CD14-positive monocyte (primary cell): ENCODE measurements around the gene JOSD2. TPM values are rescaled to one million over a fixed set of nuclear protein-coding genes. Genes with fewer than 3 reads are reported as not detected.

ENCODE experiments used
- DNase-seq, 3 donors: peaks; one replicate each; pipeline ENCODE4 v3.0.0-alpha.2; 2011 to 2022
- H2AFZ ChIP-seq: 2 replicates; pipeline ENCODE4 v1.6.0; 2012; ENCODE audit warnings: mild to moderate bottlenecking, low read depth, low read length, inconsistent platforms; ENCODE audit not compliant: insufficient read depth, poor library complexity, severe bottlenecking
- H3K27ac ChIP-seq, 2 donors: 1 replicate in 1 of 2; 2 replicates in 1 of 2; pipeline ENCODE4 v1.5.1; 2012 to 2013; ENCODE audit warnings: low read length in 2 of 2, control low read depth in 1 of 2, inconsistent platforms in 1 of 2, low read depth in 1 of 2, mild to moderate bottlenecking in 1 of 2
- H3K27me3 ChIP-seq, 2 donors: one replicate each; pipeline versions ENCODE4 v1.6.0 to v1.6.1; 2011 to 2013; ENCODE audit warnings: low read length in 2 of 2; ENCODE audit not compliant: control insufficient read depth in 2 of 2, insufficient read depth in 2 of 2
- H3K36me3 ChIP-seq, 2 donors: replicated peaks in 1 of 2; 1 replicate in 1 of 2; 2 replicates in 1 of 2; pipeline versions ENCODE4 v1.5.1 to v1.6.1; 2012 to 2013; ENCODE audit warnings: low read length in 2 of 2, control low read depth in 1 of 2, inconsistent platforms in 1 of 2, mild to moderate bottlenecking in 1 of 2; ENCODE audit not compliant: insufficient read depth in 2 of 2, control insufficient read depth in 1 of 2
- H3K4me1 ChIP-seq, 2 donors: 1 replicate in 1 of 2; 2 replicates in 1 of 2; pipeline versions ENCODE4 v1.5.1 to v1.6.1; 2012 to 2013; ENCODE audit warnings: low read length in 2 of 2, control low read depth in 1 of 2, inconsistent platforms in 1 of 2, mild to moderate bottlenecking in 1 of 2, moderate library complexity in 1 of 2; ENCODE audit not compliant: insufficient read depth in 2 of 2, control insufficient read depth in 1 of 2
- H3K4me2 ChIP-seq: replicated peaks from 2 replicates; pipeline ENCODE3; 2012; ENCODE audit warnings: low read length, moderate library complexity, mild to moderate bottlenecking; ENCODE audit not compliant: poor library complexity, severe bottlenecking; ENCODE audit errors: extremely low read depth
- H3K4me3 ChIP-seq, 3 experiments: fragments of 200-600 bp in 1 of 3; sonication (generic) in 1 of 3; replicated peaks in 1 of 3; 1 replicate in 2 of 3; 2 replicates in 1 of 3; pipeline ENCODE4 v1.5.1; 2011 to 2013; ENCODE audit warnings: low read length in 3 of 3, mild to moderate bottlenecking in 3 of 3, control low read depth in 2 of 3, low read depth in 2 of 3, inconsistent platforms in 1 of 3, moderate library complexity in 1 of 3
- H3K79me2 ChIP-seq: 2 replicates; pipeline ENCODE4 v1.6.0; 2012; ENCODE audit warnings: mild to moderate bottlenecking, control low read depth, inconsistent platforms, low read length, moderate library complexity; ENCODE audit not compliant: insufficient read depth
- H3K9ac ChIP-seq: 2 replicates; pipeline ENCODE4 v1.6.0; 2017; ENCODE audit warnings: low read length, mild to moderate bottlenecking; ENCODE audit not compliant: insufficient read depth, poor library complexity, severe bottlenecking
- H3K9me3 ChIP-seq, 2 donors: replicated peaks in 1 of 2; 1 replicate in 1 of 2; 2 replicates in 1 of 2; pipeline versions ENCODE4 v1.5.1 to v1.6.1; 2012 to 2013; ENCODE audit warnings: low read length in 2 of 2, control low read depth in 1 of 2; ENCODE audit not compliant: control insufficient read depth in 1 of 2, insufficient read depth in 1 of 2
- H4K20me1 ChIP-seq: 2 replicates; pipeline ENCODE4 v1.6.0; 2012; ENCODE audit warnings: mild to moderate bottlenecking, low read length, control low read depth, moderate library complexity; ENCODE audit not compliant: insufficient read depth
- H3K27ac Mint-ChIP-seq, 7 donors: one replicate each; pipeline ENCODE4 v1.8.0; 2020; ENCODE audit warnings: mild to moderate bottlenecking in 7 of 7, mixed read lengths in 7 of 7, moderate library complexity in 6 of 7, inconsistent platforms in 2 of 7
- H3K27me3 Mint-ChIP-seq, 3 donors: one replicate each; pipeline ENCODE4 v1.8.0; 2021 to 2022; ENCODE audit warnings: low read depth in 3 of 3, mild to moderate bottlenecking in 3 of 3, mixed read lengths in 3 of 3, moderate library complexity in 3 of 3, inconsistent platforms in 1 of 3
- H3K36me3 Mint-ChIP-seq, 2 donors: one replicate each; pipeline ENCODE4 v1.8.0; 2020; ENCODE audit warnings: mixed read lengths in 2 of 2, inconsistent platforms in 1 of 2, mild to moderate bottlenecking in 1 of 2
- H3K4me1 Mint-ChIP-seq: one replicate; pipeline ENCODE4 v1.8.0; 2020; ENCODE audit warnings: mild to moderate bottlenecking, mixed read lengths
- H3K4me3 Mint-ChIP-seq, 2 donors: one replicate each; pipeline ENCODE4 v1.8.0; 2020; ENCODE audit warnings: mild to moderate bottlenecking in 2 of 2, mixed read lengths in 2 of 2, moderate library complexity in 1 of 2
- H3K9me3 Mint-ChIP-seq, 7 donors: one replicate each; pipeline ENCODE4 v1.8.0; 2020 to 2022; ENCODE audit warnings: mixed read lengths in 7 of 7, mild to moderate bottlenecking in 6 of 7, moderate library complexity in 6 of 7, inconsistent platforms in 2 of 7
- CTCF ChIP-seq: fragments of 200-600 bp; IDR thresholded peaks from one replicate; pipeline ENCODE4 v1.8.0; 2022; ENCODE audit warnings: antibody characterized with exemption, mild to moderate bottlenecking
- WGBS: methylation state at CpG from one replicate; pipeline ENCODE4 v1.1.5; 2013; ENCODE audit warnings: missing lambda C conversion rate; ENCODE audit not compliant: insufficient coverage; 5-methylcytosine and 5-hydroxymethylcytosine counted together
- intact Hi-C, 2 donors: fragments of 100-400 bp; cut with micrococcal nuclease; formaldehyde crosslinking; loops; one replicate each; pipeline versions ENCODE4 v1.15.0 to v1.15.1; 2023
- polyA plus RNA-seq, 3 donors: library from polyadenylated mRNA; depleted of rRNA in 1 of 3; unstranded in 2 of 3; stranded (reverse) in 1 of 3; fragments of 300-500 nt in 2 of 3; fragments of >200 nt in 1 of 3; fragmentation: Illumina TruSeq in 2 of 3; gene quantifications; 1 replicate in 2 of 3; 2 replicates in 1 of 3; pipeline ENCODE4 v1.2.3, GENCODE V29; 2012 to 2021

JOSD2 gene
- polyA plus RNA-seq, 3 donors: 33.0 to 43.0 (median 37.2) TPM

GRCh38 chr19:50497022-50497405 lies 14.0 kb downstream of the JOSD2 start:
- H2AFZ ChIP-seq: no peak overlapping the region
- H4K20me1 ChIP-seq: no peaks in the 10 kb centered on the region
- no peaks in the 10 kb centered on the region for H3K9me3 ChIP-seq
- H3K27ac ChIP-seq: no peak overlapping the region
- no peak for TF ChIP-seq CTCF
- no peak overlapping the region for H3K4me3 ChIP-seq
- WGBS: 97% methylated on average over 6 of the region's 8 CpGs
- Mint-ChIP-seq H3K4me1 (peaks cover 7% of the 10 kb centered on the region), H3K27ac (no peak overlapping the region), H3K36me3 (no peaks in the 10 kb centered on the region), H3K27me3 (peaks cover 2 to 7% (median 3%) of the 10 kb centered on the region in 3 donors), H3K4me3 (no peak overlapping the region), H3K9me3 (peaks cover 0 to 4% (median 1%) of the 10 kb centered on the region in 7 donors)
- H3K4me2 ChIP-seq: no peak overlapping the region
- H3K9ac ChIP-seq: no peak overlapping the region
- no peaks in the 10 kb centered on the region for H3K79me2 ChIP-seq
- no peak for DNase-seq
- H3K27me3 ChIP-seq: no peaks in the 10 kb centered on the region
- intact Hi-C loops: no loop called here
- peaks cover 5 to 8% of the 10 kb centered on the region in 2 donors for H3K4me1 ChIP-seq
- no peaks in the 10 kb centered on the region for H3K36me3 ChIP-seq

GRCh38 chr19:50496189-50497021 lies 14.6 kb downstream of the JOSD2 start:
- WGBS: 94% methylated on average over 13 of the region's 30 CpGs
- no peak overlapping the region for H3K27ac Mint-ChIP-seq
- no peak for DNase-seq

More at GRCh38 chr19:50496189-50497021, 14.6 kb downstream of the JOSD2 start:
- Histone ChIP-seq H3K9ac (no peak overlapping the region), H4K20me1 (no peaks in the 10 kb centered on the region), H3K4me2 (no peak overlapping the region), H3K36me3 (no peaks in the 10 kb centered on the region), H3K4me1 (peaks cover 11 to 14% of the 10 kb centered on the region in 2 donors), H2AFZ (no peak overlapping the region), H3K27ac (no peak overlapping the region), H3K27me3 (no peaks in the 10 kb centered on the region), H3K9me3 (no peaks in the 10 kb centered on the region), H3K79me2 (no peaks in the 10 kb centered on the region), H3K4me3 (no peak overlapping the region)
- H3K4me1 Mint-ChIP-seq: peaks cover 14% of the 10 kb centered on the region
- TF ChIP-seq CTCF: no peak
- intact Hi-C loops: no loop called here
- no peak overlapping the region for H3K4me3 Mint-ChIP-seq
- H3K27me3 Mint-ChIP-seq: peaks cover 3 to 8% (median 4%) of the 10 kb centered on the region in 3 donors
- H3K36me3 Mint-ChIP-seq: no peaks in the 10 kb centered on the region
- H3K9me3 Mint-ChIP-seq: peaks cover 0 to 6% (median 1%) of the 10 kb centered on the region in 7 donors
